Hematopoietic multipotent progenitor cell treated with erythropoietin and hydrocortisone succinate and interleukin-3 and kit ligand, for 15 days (in vitro differentiated cells): ENCODE results near the gene PHACTR4.
"Not testable (repeated sequence)": the region's sequence is repeated elsewhere in the genome, so short reads cannot be mapped to it uniquely, and the experiment has no call there.

Source experiments
- DNase-seq: peaks from one replicate; pipeline ENCODE4 v3.0.0-alpha.2; 2015; ENCODE audit warnings: low spot score

Gene PHACTR4

DNA sequence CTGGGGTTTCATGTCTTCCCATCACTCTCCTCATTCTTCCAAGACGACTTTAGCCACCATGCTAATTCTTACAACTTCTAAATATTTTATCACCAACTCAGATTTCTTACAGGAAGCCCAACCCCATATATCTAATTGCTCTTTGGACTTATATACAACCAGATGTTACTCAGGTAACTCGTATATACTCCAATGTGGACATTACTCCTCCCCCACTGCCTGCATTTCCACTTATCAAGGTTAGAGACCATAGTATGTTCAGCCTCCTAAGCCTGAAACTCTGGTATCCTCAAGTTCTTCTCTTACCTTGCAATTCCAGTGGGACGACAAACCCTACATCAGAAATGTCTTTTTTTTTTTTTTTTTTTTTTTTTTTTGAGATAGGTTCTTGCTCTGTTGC is 133.6 kb downstream of the PHACTR4 start:
- no peak for DNase-seq

DNA sequence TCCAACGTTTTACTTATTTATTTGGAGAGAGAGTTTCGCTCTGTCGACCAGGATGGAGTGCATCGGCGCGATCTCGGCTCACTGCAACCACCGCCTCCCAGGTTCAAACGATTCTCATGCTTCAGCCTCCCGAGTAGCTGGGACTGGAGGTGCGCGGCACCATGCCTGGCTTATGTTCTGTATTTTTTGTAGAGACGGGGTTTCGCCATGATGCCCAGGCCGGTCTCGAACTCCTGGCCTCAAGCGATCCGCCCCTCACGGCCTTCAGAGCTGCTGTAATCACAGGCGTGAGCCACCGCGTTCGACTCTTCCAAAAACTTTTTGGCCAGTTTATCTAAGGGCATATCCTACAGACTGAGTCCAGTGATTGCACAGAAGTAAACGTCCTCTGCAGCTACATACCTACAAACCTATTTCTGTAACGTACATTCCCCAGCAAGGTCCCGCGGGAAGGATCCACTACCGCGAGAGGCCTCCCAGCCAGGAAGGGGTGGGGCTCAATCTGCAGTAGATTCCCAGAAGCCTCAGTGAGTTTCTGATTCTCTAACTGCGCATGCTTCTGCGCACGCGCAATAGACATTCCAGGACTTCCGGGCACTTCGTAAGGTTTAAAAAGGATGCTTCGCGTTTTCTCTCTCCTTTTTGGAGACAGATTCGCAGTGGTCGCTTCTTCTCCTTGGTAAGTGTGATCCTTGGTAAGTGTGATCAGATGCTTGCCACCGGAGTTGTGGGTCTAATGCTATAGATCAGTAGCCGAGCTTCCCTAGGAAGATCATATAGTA is 136.1 kb downstream of the PHACTR4 start, which contains the start of gene RCC1:
TSS of gene RCC1 (plus strand) at position 638 of the 782 bp plus-strand sequence. CDS start 23,824 bp downstream, outside the sequence.
- DNase-seq = peak; percentile 98

DNA sequence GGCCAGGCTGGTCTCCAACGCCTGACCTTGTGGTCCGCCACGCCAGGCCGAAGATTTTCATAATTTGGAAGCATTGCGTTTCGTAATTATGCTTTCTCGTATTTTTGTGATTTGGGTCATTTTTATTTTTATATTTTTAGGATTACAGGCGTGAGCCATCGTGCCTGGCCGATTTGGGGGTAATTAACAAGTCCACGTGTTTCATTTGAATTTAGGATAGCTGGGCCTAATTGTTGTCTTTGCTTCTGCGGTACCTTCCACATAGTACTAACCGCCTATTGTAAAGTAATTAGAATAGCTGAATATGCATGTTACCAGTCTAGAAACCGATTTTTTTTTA is 137.3 kb downstream of the PHACTR4 start:
- no peak for DNase-seq

DNA sequence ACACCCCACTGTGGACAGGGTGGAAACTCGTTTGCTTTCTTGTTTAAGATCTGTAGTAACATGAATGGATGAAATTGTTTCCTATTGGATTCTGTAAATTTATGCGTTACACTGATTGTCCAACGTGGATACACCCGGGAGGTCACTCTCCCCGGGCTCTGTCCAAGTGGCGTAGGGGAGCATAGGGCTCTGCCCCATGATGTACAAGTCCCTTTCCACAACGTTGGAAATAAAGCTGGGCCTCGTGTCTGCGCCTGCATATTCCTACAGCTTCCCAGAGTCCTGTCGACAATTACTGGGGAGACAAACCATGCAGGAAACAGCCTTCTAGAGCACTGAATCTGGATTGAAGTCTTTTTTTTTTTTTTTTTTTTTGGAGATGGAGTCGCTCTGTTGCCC is 137.7 kb downstream of the PHACTR4 start:
- DNase-seq = no peak

DNA sequence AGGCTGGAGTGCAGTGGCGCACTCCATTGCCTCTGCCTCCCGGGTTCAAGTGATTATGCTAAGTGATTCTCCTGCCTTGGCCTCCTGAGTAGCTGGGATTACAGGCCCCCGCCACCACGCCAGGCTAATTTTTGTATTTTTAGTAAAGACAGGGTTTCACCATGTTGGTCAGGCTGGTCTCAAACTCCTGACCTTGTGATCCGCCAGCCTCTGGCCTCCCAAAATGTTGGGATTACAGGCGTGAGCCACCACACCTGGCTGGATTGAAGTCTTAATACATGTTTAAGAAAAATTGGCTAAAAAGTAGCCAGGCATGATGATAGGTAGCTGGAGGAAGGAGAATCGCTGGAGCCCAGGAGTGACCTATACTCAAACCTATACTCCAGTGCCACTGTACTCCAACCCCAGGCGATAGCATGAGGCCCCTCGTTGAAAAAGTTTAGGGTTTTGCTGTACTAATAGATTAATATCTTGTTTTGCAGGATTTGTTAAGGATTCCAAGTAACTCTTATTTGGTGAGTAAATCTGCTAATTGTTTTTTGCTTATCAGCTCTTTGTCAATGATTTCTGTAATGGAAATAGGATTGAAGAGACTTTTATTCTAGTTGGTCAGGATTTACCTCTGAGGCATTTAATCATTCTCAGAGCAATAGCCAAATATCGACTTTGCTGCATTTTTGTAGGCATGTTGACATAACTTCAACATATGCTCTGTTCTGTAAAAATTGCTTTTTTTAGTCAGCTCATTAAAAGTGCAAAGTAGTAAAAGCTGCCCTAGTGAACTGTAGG is 138.3 kb downstream of the PHACTR4 start:
- no peak for DNase-seq

DNA sequence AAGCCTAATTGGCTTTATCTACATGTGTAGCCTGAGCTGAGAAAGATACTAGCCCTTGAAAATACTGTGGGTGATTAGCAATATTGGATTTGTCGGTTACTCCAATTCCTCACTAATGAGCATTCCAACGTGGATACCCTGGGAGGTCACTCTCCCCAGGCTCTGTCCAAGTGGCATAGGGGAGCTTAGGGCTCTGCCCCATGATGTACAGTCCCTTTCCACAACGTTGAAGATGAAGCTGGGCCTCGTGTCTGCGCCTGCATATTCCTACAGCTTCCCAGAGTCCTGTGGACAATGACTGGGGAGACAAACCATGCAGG is 138.9 kb downstream of the PHACTR4 start:
- DNase-seq = no peak

DNA sequence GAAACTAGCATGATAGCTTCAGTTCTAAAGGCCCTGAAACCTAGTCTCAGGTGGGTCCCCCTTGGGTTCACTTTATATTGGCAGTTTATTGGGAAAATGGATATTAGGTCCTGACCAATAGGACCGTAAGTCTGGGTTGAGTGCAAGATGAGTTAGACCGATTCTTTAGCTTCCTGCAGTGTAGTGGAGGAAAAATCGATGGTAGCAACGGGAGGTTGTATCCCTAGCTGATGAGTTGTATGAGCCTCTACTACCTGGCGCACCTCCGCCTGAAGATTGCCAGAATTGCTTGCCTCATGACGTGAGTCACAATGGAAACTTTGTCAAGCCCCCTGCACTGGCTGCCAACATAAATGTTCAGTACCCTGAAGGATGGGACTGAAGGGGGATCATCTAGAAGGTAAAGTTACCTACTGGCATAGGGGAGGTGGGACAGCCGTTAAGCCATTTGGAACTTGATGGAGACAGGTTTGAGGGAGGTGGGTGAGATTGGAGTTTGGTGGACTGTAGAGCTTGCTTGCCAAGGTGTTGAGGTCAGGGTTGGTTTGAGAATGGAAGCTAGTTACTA is 140.2 kb downstream of the PHACTR4 start:
- no peak for DNase-seq

DNA sequence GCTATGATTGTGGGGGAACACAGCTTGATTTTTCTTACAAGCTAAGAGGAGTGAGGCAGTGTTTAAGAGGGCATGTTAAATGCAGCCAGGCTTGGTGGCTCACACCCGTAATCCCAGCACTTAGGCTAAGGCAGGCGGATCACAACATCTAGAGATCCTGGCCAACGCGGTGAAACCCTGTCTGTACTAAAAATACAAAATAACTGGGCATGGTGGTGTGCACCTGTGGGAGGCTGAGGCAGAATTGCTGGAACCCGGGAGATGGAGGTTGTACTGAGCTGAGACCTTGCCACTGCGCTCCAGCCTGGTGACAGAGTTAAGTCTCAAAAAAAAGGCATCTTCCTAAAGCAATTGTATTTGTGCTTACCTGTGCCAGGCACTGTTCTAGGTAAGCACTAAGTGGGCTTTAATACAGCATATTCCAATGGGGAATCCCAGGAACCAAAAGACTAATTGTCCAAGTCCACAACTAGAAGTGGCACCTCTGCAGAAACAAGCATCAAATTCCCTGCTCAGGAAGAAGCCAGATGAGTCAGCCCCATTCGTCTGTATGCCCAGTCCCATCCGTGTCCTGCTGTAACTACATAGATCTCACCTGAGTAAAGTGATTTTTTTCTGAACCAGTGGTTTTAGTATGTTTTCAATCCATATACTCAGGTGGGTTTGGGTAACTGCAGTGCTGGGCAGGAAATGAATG is 140.9 kb downstream of the PHACTR4 start:
- no peak for DNase-seq

DNA sequence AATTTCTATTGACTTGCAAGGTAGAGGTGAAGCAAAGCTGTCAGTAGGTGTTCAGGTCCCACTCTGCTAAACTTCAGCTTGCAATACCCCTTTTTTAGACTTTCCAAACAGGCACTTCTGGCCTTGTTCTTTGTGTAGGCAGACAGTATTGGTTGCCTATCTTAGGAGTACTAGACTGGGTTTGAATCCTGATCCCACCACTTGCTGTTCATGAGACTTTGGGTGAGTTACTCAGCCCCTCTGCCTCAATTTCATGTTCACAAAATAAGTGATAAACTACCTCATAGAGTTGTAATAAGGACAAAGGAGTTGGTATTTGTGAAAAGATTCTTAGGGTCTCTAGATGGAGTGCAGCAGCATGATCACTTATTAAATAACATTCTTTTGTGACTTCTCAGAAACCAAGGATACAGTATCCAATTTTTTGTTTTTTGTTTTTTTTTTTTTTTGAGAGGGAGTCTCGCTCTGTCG is 141.5 kb downstream of the PHACTR4 start:
- no peak for DNase-seq

DNA sequence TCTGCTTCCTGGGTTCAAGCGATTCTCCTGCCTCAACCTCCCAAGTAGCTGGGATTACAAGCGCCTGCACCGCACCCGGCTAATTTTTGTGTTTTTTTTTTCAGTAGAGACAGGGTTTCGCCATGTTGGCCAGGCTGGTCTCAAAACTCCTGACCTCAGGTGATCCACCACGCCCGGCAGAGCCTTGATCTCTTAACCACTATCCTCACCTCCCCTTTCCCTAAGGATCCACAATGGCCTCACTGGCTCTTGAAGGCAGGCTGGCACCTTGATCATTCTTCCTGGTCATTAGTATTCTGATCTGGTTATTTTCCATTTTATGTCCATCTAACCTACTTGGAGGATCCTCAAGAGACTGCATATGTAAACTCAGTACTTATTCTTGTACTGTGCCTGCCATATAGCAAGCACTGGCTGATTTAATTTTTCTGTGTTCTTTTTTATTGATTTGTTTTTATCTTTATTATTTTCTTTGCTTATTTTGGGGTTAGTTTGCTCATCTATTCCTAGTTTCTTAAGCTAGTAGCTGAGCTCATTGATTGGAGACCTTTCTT is 142.6 kb downstream of the PHACTR4 start:
- DNase-seq = no peak

DNA sequence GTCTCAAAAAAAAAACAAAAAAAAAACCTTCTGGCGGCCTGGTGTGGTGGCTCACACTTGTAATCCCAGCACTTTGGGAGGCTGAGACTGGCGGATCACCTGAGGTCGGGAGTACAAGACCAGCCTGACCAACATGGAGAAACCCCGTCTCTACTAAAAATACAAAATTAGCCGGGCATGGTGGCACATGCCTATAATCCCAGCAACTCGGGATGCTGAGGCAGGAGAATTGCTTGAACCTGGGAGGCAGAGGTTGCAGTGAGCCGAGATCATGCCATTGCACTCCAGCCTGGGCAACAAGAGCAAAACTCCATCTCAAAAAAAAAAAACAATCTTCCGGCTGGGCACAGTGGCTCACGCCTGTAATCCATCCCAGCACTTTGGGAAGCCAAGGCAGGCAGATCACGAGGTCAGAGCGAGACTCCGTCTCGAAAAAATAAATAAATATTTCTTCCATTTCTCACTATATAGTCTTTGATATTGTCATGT is 144.9 kb downstream of the PHACTR4 start:
- not testable (repeated sequence) for DNase-seq

DNA sequence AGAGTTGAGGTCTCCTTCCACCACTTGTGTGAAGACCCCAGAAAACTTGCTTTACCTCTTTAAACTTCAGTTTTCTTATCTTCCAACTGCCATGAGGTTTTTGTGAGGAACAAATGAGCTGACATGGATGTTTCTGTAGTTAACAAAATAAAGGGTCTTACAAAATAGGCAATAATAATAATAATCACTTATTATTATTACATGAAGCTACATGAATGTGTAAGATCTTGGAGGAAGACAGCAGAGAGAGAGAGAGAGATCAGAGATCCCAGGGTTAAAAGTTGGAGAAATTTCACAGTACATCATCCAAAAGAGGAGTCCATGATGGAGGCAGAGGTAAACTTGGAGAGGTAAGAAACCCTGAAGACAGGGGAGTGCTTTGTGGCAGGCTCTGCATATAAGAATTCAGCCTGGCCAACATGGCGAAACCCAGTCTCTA is 147.0 kb downstream of the PHACTR4 start:
- DNase-seq = no peak

DNA sequence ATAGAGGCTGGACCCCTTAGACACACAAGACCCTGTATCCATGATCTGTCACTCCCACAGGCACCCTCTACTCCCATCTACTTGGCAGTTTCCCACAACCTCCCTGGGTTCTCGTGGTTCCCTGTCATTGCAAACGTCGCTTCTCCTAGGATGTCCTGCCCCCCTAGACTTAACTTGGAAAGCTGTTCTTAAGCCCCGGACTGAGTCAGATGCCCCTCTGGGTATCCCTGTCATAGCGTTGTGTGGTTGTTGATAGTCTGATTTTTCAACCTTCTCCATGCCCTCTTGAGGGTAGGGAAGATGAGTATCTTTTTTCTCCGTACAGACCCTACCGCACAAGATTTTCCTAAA is 148.1 kb downstream of the PHACTR4 start:
- no peak for DNase-seq

DNA sequence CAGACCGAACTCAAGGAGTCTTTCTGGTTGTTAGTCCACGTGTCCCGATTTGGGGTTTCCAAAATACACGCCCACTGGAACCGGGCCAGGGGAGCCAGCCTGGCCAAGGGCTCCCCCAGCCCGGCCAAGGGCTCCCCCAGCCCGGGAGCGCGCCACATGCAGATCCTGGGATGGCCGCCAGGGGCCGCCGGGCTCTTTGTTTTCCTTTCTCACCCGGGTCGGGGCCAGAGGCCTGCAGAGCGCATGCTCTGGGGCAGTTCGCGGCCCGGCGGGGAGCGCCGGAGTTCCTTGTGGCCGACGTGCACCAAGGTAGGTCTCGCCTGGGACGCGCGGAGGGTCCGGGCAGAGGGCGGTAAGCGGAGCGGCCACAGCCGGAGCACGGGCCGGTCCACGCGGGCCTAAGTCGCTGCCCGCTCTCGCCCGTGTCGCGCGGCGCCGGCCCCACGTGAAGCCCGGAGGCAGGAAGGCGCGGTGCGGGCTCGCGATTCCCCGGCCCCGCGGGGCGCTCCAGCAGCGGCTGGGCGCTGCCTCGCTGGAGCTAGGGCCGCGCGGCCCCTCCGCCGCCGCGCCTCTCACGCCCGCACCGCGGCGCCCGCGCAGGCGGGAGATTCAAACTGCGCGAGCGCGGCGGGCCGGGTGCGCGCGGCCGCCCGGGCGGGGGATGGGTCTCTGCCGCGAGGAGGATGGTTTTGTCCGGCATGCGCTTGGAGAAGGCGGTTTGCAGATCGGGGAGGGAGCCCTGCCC is 148.6 kb downstream of the PHACTR4 start:
- peak; percentile 86 for DNase-seq

DNA sequence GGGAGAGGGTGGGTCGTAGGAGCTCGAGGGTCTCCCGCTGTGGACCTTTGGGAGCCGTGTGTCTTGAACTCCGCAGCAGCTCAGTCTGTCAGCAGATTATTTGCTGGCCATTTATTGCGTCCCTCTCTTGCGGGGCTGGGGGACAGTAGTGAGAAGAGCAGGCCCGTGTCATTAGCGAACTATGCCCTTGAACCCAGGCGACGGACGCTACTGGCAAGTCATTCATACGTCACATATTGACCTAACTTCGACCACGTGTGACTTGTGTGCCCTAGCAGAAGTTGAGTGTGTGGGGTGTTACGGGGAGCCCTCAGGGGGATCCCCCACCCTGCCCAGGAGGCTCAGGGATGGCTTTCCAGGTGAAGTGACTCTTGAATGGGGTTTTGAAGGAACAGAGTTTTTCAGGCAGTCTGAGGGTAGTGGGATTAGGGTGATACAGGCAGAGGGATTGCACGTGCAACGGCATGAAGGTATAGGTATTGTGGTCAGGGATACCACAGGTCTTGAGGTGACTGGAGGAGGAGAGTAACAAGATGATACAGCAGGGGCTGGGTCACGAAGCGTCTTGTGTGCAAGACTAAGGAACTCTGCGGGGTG is 149.3 kb downstream of the PHACTR4 start:
- DNase-seq = peak; percentile 52

DNA sequence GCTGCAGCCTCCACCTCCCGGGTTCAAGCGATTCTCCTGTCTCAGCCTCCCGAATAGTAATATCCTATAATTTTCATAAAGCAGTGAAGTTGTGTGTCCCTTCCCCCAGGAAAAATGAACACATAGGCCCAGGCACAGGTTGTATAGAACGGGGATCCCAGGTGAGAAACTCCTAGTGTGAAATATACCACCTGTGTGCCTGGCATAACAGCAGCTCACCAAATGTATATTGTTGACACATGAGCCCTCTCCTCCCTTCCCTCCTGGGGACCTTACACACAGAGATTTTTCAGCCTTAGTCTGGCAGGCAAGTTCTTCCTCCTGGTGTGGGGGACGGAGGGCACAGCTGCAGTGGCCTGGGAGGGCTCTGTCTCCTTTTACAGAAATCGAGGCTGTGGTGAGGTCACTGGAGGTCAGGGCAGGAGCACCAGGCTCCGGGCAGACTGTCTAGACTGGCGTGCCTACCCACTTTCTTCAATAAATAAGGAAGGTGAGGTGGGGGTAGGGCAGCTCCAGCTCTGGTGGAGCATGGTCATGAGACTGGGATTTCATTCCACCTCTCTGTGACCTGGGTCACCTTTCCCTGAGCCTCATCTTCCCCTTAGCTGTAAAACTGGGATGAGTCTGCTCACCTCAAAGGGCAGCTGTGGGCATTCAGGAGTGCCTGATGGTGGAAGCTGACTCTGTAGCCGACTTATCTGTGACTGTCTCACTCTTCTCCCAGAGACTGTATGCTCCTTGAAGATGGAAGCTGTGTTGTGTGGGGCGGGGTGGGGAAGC is 150.6 kb downstream of the PHACTR4 start:
- no peak for DNase-seq

DNA sequence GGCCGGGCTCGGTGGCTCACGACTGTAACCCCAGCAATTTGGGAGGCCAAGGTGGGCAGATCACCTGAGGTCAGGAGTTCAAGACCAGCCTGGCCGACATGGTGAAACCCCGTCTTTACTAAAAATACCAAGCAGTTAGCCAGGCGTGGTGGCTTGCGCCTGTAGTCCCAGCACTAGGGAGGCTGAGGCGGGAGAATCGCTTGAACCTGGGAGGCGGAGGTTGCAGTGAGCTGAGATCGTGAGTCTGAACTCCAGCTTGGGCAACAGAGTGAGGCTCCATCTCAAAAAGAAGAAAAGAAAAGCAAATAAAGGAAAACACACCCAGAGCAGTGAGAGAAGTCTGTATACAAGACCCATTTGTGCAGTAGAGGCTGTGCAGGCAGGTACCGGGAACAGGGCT is 151.3 kb downstream of the PHACTR4 start:
- DNase-seq = not testable (repeated sequence)

DNA sequence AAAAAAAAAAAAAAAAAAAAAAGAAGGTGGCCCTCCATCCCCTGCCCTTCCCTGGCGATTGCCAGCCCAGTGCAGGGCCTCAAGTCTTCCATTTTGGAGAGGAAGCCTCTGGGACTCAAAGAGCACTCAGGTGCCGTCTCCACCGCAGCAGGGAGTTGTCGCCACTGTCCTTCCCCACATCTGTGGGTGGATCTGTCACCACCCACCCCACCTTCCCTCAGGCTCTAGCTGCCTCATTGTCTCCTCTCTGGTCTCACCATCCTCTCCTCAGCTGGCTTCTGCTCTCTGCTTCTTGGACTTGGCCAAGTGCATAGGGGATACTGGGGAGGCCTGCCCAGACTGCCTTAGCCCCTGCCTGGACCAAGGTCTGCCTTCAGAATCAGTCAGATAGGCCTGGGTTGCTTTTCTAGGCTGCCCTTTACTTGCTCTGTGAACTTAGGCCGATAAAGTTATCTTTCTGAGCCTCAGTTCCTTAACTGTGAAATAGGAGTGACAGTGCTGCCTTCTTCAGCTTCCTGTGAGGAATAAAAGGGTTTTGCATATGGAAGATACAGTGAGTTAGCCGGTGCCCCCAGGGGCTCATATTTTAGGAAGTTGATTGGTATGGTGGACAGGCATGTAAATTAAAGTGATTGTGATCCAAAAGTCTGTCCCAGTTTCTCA is 152.1 kb downstream of the PHACTR4 start:
- DNase-seq = no peak

DNA sequence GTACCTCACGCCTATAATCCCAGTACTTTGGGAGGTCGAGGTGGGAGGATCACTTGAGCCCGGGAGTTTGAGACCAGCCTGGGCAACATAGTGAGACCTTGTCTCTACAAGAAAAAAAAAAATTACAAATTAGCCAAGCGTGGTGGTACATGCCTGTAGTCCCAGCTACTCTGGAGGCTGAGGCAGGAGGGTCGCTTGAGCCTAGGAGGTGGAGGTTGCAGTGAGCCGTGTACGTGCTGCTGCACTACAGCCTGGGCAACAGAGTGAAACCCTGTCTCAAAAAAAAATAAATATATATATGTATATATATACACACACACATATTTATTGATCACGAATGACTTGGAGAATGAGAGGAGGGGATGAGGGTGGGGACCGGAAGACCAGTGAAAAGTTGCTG is 153.0 kb downstream of the PHACTR4 start:
- not testable (repeated sequence) for DNase-seq
